ENCODE data around the gene DIP2A. TPM values are rescaled to one million over a fixed set of nuclear protein-coding genes. Genes with fewer than 3 reads are reported as not detected.
"Not testable (repeated sequence)": the region's sequence is repeated elsewhere in the genome, so short reads cannot be mapped to it uniquely, and the experiment has no call there.

Gene DIP2A
- total and polyA plus RNA-seq, 7 donors, result 9.0 to 49.3 (median 25.0) TPM

- H3K27me3 ChIP-seq, result no peaks in the 10 kb centered on the region
Observed at GRCh38 chr21:46570119-46570518, 111.4 kb downstream of the DIP2A start.

GRCh38 chr21:46570631-46571030, 111.9 kb downstream of the DIP2A start:
- intact Hi-C loops (cut with DNase I), result no loop called here
- no peak overlapping the region for H3K27ac ChIP-seq
- peaks cover 0 to 7% (median 0%) of the 10 kb centered on the region in 4 donors for H3K9me3 ChIP-seq
- no peaks in the 10 kb centered on the region for H3K4me1 ChIP-seq
- peaks cover 11 to 70% (median 30%) of the 10 kb centered on the region in 4 donors for H3K36me3 ChIP-seq
- H3K4me3 ChIP-seq, result no peak overlapping the region
- no peak for DNase-seq
- TF ChIP-seq POLR2A (IDR thresholded peaks at IDR 0.05) (no peak), EP300 (IDR thresholded peaks at IDR 0.05) (no peak), POLR2AphosphoS5 (IDR thresholded peaks at IDR 0.05) (no peak)
- H3K27me3 ChIP-seq, result no peaks in the 10 kb centered on the region

More at GRCh38 chr21:46570119-46570518, 111.4 kb downstream of the DIP2A start:
- 84 to 85% methylated on average over 2 of the region's 2 CpGs for WGBS, 2 donors
- no peak for TF ChIP-seq POLR2A (IDR thresholded peaks at IDR 0.05)
- intact Hi-C loops (cut with DNase I), result no loop called here
- Histone ChIP-seq H3K9me3 (peaks cover 0 to 7% (median 0%) of the 10 kb centered on the region in 4 donors), H3K27ac (no peak overlapping the region), H3K4me1 (no peaks in the 10 kb centered on the region), H3K36me3 (peaks cover 11 to 75% (median 32%) of the 10 kb centered on the region in 4 donors), H3K4me3 (no peak overlapping the region)
- no peak for DNase-seq

GRCh38 chr21:46572850-46573249, 114.2 kb downstream of the DIP2A start:
- TF ChIP-seq POLR2A (IDR thresholded peaks at IDR 0.05) (no peak), EP300 (IDR thresholded peaks at IDR 0.05) (no peak), POLR2AphosphoS5 (IDR thresholded peaks at IDR 0.05) (no peak), CTCF (IDR thresholded peaks at IDR 0.05) (no peak)
- H3K4me1 ChIP-seq, result no peaks in the 10 kb centered on the region
- peaks cover 11 to 48% (median 18%) of the 10 kb centered on the region in 4 donors for H3K36me3 ChIP-seq
- peaks cover 0 to 9% (median 0%) of the 10 kb centered on the region in 4 donors for H3K9me3 ChIP-seq
- 79 to 96% methylated on average over 1 of the region's 1 CpG for WGBS, 2 donors
- no peak for DNase-seq
- intact Hi-C loops (cut with DNase I), result no loop called here
- H3K27ac ChIP-seq, result no peak overlapping the region
- no peak overlapping the region for H3K4me3 ChIP-seq
- H3K27me3 ChIP-seq, result no peaks in the 10 kb centered on the region

GRCh38 chr21:46577786-46578185, 119.1 kb downstream of the DIP2A start:
- intact Hi-C loops (cut with DNase I); H3K27me3 ChIP-seq; H3K4me3 ChIP-seq; H3K27ac ChIP-seq; DNase-seq; H3K4me1 ChIP-seq; H3K9me3 ChIP-seq: not testable (repeated sequence)
- 90 to 95% methylated on average over 5 of the region's 5 CpGs for WGBS, 2 donors
- H3K36me3 ChIP-seq, result peaks cover 0 to 12% (median 7%) of the 10 kb centered on the region in 4 donors

- H3K27me3 ChIP-seq; H3K4me3 ChIP-seq; H3K9me3 ChIP-seq; DNase-seq; intact Hi-C loops (cut with DNase I); H3K27ac ChIP-seq; H3K4me1 ChIP-seq: not testable (repeated sequence)
- 92 to 98% methylated on average over 2 of the region's 2 CpGs for WGBS, 2 donors
- H3K36me3 ChIP-seq, result peaks cover 0 to 11% (median 7%) of the 10 kb centered on the region in 4 donors
Observed at GRCh38 chr21:46579394-46579793, 120.7 kb downstream of the DIP2A start.

- no peak for TF ChIP-seq EP300 (IDR thresholded peaks at IDR 0.05)
- no peak for TF ChIP-seq CTCF (IDR thresholded peaks at IDR 0.05)
- TF ChIP-seq POLR2A (IDR thresholded peaks at IDR 0.05), result no peak
- no peak for TF ChIP-seq POLR2AphosphoS5 (IDR thresholded peaks at IDR 0.05)
- intact Hi-C loops (cut with DNase I), result no loop called here
- no peak overlapping the region for H3K4me3 ChIP-seq
- peaks cover 0 to 7% (median 2%) of the 10 kb centered on the region in 4 donors for H3K9me3 ChIP-seq
- no peak overlapping the region for H3K27ac ChIP-seq
- H3K36me3 ChIP-seq, result peaks cover 0 to 11% (median 7%) of the 10 kb centered on the region in 4 donors
- no peak for DNase-seq
- no peaks in the 10 kb centered on the region for H3K4me1 ChIP-seq
- no peaks in the 10 kb centered on the region for H3K27me3 ChIP-seq
- WGBS, 2 donors, result 98% methylated on average over 5 of the region's 5 CpGs
Observed at GRCh38 chr21:46581780-46582307, 123.2 kb downstream of the DIP2A start.
